GM12865 (cell line): ENCODE results near the gene TNFAIP8L3.
"Not testable (repeated sequence)": the region's sequence is repeated elsewhere in the genome, so short reads cannot be mapped to it uniquely, and the experiment has no call there.

ENCODE experiments used
- DNase-seq: peaks from one replicate; pipeline ENCODE4 v3.0.0; 2010; ENCODE audit warnings: low read depth
- H3K4me3 ChIP-seq: 2 replicates; pipeline ENCODE4 v1.5.1; 2011; ENCODE audit warnings: mild to moderate bottlenecking, low read depth, low read length, control low read depth
- CTCF ChIP-seq: IDR thresholded peaks from 2 replicates; pipeline ENCODE4 v1.5.1; 2011; ENCODE audit warnings: low read length, control low read depth, low read depth, inconsistent platforms; ENCODE audit not compliant: insufficient read depth; ENCODE audit errors: missing control alignments

The TNFAIP8L3 gene

GRCh38 chr15:51048308-51048707 lies 46.4 kb downstream of the TNFAIP8L3 start:
- DNase-seq = no peak
- no peak overlapping the region for H3K4me3 ChIP-seq
- TF ChIP-seq CTCF = no peak

- TF ChIP-seq CTCF = no peak
- DNase-seq = no peak
- H3K4me3 ChIP-seq = no peak overlapping the region
These were observed 47.8 kb downstream of the TNFAIP8L3 start for GRCh38 chr15:51046799-51047449.

- no peak for DNase-seq
- no peak for TF ChIP-seq CTCF
- H3K4me3 ChIP-seq = no peak overlapping the region
These were observed 48.7 kb downstream of the TNFAIP8L3 start for GRCh38 chr15:51046016-51046415.

- no peak for DNase-seq
- TF ChIP-seq CTCF = no peak
- no peak overlapping the region for H3K4me3 ChIP-seq
These were observed 50.5 kb downstream of the TNFAIP8L3 start for GRCh38 chr15:51044037-51044727.

GRCh38 chr15:51038974-51039319 lies 55.8 kb downstream of the TNFAIP8L3 start:
- TF ChIP-seq CTCF = no peak
- no peak overlapping the region for H3K4me3 ChIP-seq
- DNase-seq = no peak

- DNase-seq = no peak
- TF ChIP-seq CTCF = no peak
- no peak overlapping the region for H3K4me3 ChIP-seq
These were observed 56.3 kb downstream of the TNFAIP8L3 start for GRCh38 chr15:51038162-51038973.

- not testable (repeated sequence) for H3K4me3 ChIP-seq
These were observed 57.2 kb downstream of the TNFAIP8L3 start for GRCh38 chr15:51037474-51037873.

More at GRCh38 chr15:51037474-51037873, 57.2 kb downstream of the TNFAIP8L3 start:
- DNase-seq = not testable (repeated sequence)
